GM19239 (cell line): Measurements from ENCODE around the gene MALSU1.
"Not testable (repeated sequence)": the region's sequence is repeated elsewhere in the genome, so short reads cannot be mapped to it uniquely, and the experiment has no call there.

Experiments
- DNase-seq: peaks from one replicate; pipeline ENCODE4 v3.0.0; 2011; ENCODE audit warnings: low spot score; ENCODE audit not compliant: insufficient read length
- FAIRE-seq: peaks from 2 replicates; lab custom pipeline; 2011; peaks lifted over from hg19 to GRCh38; lab: Jason Lieb, UNC

Gene MALSU1

GRCh38 chr7:23285657-23286646, 13.2 kb upstream of the MALSU1 start:
- FAIRE-seq, result no peak
- DNase-seq, result no peak

- no peak for FAIRE-seq
- no peak for DNase-seq
Measured at GRCh38 chr7:23287612-23288011, 11.5 kb upstream of the MALSU1 start.

- FAIRE-seq, result no peak
- DNase-seq, result no peak
Measured at GRCh38 chr7:23290993-23291392, 8.1 kb upstream of the MALSU1 start.

- FAIRE-seq (no peak), DNase-seq (no peak)
Measured at GRCh38 chr7:23291957-23292560, 7.1 kb upstream of the MALSU1 start.

GRCh38 chr7:23292623-23293022, 6.5 kb upstream of the MALSU1 start:
- FAIRE-seq (no peak), DNase-seq (no peak)

- FAIRE-seq (no peak), DNase-seq (no peak)
Measured at GRCh38 chr7:23293500-23294073, 5.6 kb upstream of the MALSU1 start.

GRCh38 chr7:23294549-23295400, 4.4 kb upstream of the MALSU1 start:
- DNase-seq (no peak), FAIRE-seq (no peak)

- DNase-seq (no peak), FAIRE-seq (no peak)
Measured at GRCh38 chr7:23295401-23295697, 3.8 kb upstream of the MALSU1 start.

- DNase-seq (no peak), FAIRE-seq (no peak)
Measured at GRCh38 chr7:23298141-23298881, 828 bp upstream of the MALSU1 start.

GRCh38 chr7:23299770-23300300, 696 bp downstream of the MALSU1 start:
- DNase-seq (no peak), FAIRE-seq (peak; percentile 4)

GRCh38 chr7:23306936-23307521, 7.9 kb downstream of the MALSU1 start:
- no peak for FAIRE-seq
- DNase-seq, result no peak

- DNase-seq (no peak), FAIRE-seq (no peak)
Measured at GRCh38 chr7:23308754-23309153, 9.6 kb downstream of the MALSU1 start.

GRCh38 chr7:23312141-23312540, 13.0 kb downstream of the MALSU1 start:
- DNase-seq, FAIRE-seq: not testable (repeated sequence)

- DNase-seq (no peak), FAIRE-seq (no peak)
Measured at GRCh38 chr7:23315366-23315765, 16.2 kb downstream of the MALSU1 start.

GRCh38 chr7:23331132-23331531, 32.0 kb downstream of the MALSU1 start:
- no peak for DNase-seq
- no peak for FAIRE-seq

GRCh38 chr7:23332193-23332592, 33.1 kb downstream of the MALSU1 start:
- no peak for FAIRE-seq

GRCh38 chr7:23332910-23333612, 33.9 kb downstream of the MALSU1 start:
- DNase-seq, result no peak
- no peak for FAIRE-seq

More at GRCh38 chr7:23332193-23332592, 33.1 kb downstream of the MALSU1 start:
- no peak for DNase-seq

- DNase-seq, result no peak
- FAIRE-seq, result no peak
Measured at GRCh38 chr7:23333671-23334246, 34.6 kb downstream of the MALSU1 start.
